Urothelium cell line (cell line): ENCODE results near the gene GPC6.
A peak's percentile ranks its signal among the peaks of the same experiment; 100 is the strongest.

ENCODE experiments used
- DNase-seq: peaks from one replicate; pipeline ENCODE4 v3.0.0; 2011; ENCODE audit warnings: low spot score, mixed read lengths
- FAIRE-seq: peaks from 2 replicates; lab custom pipeline; 2011; peaks lifted over from hg19 to GRCh38; lab: Jason Lieb, UNC

The GPC6 gene

GRCh38 chr13:94351292-94351990, 1124.8 kb downstream of the GPC6 start:
- FAIRE-seq, result no peak
- DNase-seq, result no peak

DNA sequence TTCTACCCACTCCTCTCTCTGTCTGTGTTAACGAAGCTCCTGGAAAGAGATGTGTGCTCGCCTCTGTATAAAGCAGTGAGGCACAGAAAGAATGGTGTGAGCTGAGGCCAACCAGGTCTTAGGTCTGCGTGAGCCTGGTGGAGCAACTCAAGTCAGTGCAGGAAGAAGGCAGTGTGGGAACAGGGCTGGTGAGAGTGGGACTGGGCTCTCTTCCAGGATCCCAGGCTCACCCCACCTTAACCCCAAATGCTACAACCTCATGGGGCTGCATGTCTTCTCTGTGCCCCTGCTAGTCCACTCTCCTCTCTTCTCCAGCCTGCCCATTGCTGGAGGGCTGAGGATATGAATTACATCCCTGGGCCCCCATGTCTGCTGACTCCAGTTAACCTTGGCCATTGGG, 1125.5 kb downstream of the GPC6 start:
- DNase-seq, result no peak
- FAIRE-seq, result no peak

GRCh38 chr13:94353167-94353710, 1126.6 kb downstream of the GPC6 start:
- no peak for FAIRE-seq
- DNase-seq, result no peak

DNA sequence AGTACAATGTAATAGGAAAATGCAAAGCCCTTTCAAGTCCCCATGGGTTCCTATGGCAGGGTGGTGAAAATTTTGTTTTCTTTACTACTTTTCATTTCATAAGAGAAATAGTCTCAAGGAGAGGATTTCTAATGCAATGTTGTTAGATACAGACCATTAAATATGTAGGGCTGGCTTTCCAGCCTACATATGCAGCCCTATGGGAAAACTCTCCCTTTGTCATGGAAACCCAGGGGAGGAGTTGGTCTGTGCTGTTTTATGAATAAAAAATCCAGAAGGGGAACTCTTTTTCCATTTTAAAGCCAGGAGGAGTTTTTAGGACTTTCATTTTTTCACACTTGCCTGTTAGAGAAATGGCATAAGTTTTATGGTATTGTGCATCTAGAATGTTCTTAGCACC, 1133.3 kb downstream of the GPC6 start:
- no peak for DNase-seq
- no peak for FAIRE-seq

- FAIRE-seq (peak; percentile 96), DNase-seq (peak; percentile 83)
Observed at GRCh38 chr13:94362411-94362909, 1135.9 kb downstream of the GPC6 start.

- DNase-seq, result no peak
- FAIRE-seq, result no peak
Observed at GRCh38 chr13:94366677-94367076, 1140.1 kb downstream of the GPC6 start.

DNA sequence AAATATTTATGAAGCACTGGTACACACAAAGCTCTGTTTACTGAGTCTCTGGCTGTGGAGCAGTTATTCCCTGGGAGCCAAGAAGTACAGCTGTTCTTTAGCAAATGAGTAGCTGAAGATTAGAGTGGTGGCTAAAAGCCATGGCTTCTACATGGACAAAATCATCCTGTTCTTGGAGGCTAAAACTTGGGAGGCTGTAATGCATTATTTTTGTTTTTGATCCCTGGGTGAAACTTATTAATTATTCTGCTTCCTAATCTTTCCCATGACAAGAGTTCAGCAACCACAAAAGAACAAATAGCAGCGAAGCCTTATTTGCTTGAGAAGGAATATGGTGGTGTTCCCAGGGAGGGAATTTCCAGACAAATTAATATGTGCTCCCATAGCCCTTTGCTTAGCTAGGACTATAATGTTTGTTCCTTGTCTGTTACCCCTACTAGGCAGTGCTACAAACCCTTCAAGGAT, 1143.4 kb downstream of the GPC6 start:
- DNase-seq (no peak), FAIRE-seq (no peak)

DNA sequence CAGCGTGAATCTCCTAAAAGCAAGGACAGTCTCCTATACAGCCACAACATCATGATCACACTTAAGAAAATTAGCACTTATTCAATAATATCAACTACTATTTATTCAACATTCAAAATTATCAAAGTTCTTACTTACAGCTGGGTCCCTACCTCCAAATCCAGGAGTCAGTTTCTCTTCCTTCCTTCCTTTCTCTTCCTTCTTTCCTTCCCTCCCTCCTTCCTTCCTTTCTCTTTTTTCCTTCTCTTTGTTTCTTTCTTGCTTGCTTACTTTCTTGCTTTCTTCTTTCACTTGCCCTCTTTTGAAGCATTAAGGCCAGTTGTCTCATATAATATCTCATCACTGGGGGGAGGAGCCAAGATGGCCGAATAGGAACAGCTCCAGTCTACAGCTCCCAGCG, 1145.2 kb downstream of the GPC6 start:
- no peak for DNase-seq
- no peak for FAIRE-seq

DNA sequence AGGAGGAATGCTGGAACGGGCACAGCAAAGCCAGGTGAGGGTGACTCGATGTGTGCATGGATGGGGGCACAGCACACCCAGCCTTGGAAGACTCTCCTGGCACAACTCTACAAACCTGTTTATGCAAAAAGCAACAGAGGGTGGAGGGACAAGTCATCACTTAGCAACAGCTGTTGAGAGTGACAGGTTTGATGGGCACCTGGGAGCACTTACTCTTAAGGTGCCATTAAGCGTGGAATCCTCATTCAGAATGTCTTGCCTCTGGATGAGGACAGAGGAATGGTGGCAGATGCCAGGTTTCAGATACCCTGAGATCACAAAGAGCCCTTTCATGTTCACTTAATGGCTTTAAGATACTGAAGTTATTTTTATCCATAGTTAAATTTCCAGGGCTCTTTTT, 1155.9 kb downstream of the GPC6 start:
- DNase-seq (no peak), FAIRE-seq (no peak)

DNA sequence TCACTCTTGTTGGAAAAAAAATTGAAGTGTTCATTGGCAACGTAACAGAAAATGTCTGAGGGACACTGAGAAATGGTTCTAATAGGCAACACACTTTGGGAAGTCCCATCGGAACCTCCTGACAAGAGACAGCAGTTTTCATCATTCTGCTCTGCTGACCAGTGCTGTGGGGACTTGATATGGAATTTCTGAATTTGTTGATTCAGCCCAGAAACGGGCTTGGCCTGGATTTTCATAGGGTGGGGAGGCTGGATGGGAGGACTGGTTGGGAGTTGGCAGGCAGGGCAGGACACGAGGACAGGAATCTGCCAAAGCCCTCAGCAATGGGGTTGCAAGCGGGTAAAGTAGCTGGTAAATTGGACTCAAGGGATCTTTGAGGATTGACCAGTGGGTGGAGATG, 1156.4 kb downstream of the GPC6 start:
- DNase-seq (no peak), FAIRE-seq (no peak)

- FAIRE-seq, result no peak
Observed at GRCh38 chr13:94384231-94384905, 1157.8 kb downstream of the GPC6 start.

DNA sequence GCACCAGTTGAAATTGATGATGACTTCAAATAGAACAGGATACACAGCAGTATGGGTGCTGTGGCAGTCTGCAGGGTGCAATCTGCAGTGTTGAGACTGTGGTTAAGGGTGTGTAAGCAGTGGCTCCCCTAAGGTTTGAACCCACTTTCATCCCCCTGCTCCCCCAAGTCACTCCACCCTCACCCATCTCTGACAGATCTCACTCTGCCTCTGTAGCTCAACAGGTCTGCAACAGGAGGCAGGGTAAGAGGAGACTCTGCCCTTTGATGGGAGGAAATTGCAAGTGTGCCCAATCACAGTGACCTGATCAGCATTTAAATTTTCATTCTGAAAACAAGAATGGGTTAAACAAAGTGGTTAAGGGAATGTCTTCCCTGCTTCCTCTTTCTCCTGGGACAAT, 1160.4 kb downstream of the GPC6 start:
- DNase-seq (no peak), FAIRE-seq (no peak)

More at GRCh38 chr13:94384231-94384905, 1157.8 kb downstream of the GPC6 start:
- no peak for DNase-seq

DNA sequence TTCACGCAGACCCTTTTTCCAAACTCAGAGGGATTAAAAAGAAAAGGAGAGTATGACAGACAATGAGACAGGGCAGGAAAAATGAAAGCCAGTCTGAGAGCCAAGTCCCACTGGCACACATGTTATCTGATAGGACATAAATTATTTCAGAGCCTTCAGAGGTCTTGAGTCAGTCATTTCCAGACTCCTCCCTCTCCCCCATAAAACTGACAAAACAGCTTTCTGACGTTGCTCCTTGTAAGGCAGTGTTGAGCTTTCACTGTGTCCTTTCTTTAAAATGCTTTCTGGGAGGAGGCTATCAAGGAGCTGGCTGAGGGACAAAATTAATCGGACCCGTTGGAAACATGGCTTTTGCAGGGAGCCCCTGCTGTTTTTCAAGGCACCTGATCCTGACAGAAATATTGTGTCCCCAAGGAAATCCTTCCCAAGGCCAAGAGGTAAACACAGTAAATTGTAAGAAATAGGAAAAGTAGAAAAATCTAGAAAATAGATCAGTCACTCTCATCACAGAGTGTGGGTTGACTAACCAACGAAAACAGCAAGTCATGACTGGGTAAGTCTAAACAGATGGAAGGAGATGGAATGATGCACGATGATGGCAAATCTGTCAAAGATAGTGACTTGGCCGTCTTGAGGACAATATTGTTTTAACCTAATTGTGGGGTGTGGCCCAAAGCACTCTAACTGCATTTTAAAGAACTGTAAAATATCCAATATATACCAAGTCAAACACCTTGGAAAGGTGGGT, 1163.2 kb downstream of the GPC6 start:
- DNase-seq, result no peak
- FAIRE-seq, result no peak

- FAIRE-seq (no peak), DNase-seq (no peak)
Observed at GRCh38 chr13:94390881-94391280, 1164.3 kb downstream of the GPC6 start.

DNA sequence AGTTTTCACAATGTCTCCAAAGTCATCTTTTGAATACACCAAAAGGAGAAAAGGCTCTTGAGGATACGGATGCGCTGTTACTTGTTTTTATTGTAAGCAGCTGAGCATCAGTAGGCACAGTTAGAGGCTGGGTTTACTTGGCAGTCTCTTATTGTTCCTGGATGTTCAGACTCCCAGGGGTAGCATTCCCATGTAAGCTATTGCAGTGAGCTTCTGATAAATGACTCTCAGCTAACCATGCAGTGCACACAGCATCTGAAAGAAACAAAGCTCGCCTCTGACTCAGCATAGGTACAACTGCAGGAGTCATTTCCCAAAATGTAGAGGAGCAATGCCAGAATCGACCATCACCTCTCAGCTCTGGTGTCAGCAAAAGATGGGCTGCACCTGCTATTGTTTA, 1168.1 kb downstream of the GPC6 start:
- no peak for DNase-seq

DNA sequence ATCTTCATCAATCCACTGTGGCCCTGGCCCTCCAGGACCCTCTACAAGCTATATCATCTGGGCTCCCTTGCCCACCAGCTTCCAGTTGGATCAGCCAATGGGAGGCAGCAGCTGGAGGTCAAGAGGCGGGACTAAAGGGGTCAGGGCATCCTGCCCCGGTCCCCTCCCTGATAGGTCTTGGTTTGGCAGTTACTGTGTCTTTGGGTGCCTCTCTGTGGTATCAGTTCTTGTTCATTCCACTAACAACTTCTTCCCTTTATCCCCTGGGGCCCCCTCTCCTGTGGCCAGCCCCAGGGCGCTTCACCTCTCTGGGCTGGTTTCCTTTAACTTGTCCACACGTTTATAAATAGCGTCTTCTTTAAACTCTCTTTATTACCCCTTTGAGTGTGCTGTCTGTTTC, 1169.3 kb downstream of the GPC6 start:
- FAIRE-seq, result no peak
- DNase-seq, result no peak

More for the DNA sequence above, 1168.1 kb downstream of the GPC6 start:
- FAIRE-seq, result peak; percentile 23

DNA sequence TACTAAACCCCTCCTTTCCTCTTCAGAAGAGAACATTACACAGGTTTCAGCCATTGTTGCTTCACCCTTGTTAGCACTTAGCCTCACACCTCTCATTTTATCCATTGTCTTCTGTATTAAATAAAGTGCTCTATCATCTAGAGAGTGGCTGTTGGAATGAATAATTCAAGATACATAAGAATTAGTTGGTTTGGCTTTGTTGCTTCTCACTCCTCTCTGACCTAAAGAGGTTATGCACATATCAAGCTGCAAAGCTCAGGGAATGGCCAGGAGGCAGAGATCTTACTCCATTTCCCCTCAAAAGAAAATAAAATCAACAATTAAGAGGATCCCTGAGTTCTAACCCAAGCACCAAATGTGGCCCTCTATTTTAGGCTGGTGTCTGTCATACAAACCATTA, 1173.2 kb downstream of the GPC6 start:
- FAIRE-seq, result no peak
- DNase-seq, result no peak

GRCh38 chr13:94400874-94401273, 1174.3 kb downstream of the GPC6 start:
- DNase-seq (no peak), FAIRE-seq (no peak)

DNA sequence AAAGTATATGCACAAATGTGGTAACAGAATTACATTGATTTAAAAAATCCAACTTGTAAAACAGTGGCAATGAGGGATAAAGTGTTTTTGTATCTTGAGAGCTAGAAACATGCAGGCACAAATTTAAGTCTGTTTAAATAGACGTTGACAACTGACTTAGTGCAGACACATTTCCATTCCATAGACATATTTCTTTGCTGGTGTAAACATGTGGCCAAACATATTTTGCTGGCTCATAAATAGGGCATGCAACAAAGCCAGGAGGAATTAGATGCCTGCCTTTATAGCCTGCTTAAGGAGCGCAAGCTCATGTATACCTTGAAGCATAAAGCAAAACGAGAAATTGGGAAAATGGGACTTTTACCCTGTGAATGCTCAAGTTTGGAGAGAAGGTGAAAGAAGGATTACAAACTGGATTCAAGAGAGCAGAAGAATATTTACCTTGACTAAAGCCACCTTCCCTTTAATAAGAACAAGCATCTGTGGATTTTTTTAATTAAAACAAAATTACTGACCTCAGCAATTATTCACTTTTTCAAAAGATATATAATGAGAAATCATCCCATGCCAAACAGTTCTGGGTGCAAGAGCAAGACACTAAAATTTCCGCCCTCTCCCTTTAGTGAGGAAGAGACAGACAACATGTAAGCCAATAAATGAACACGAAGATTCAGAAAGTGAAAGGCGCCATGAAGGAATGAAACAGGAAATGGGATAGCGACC, 1181.9 kb downstream of the GPC6 start:
- FAIRE-seq (no peak), DNase-seq (no peak)

- DNase-seq (no peak), FAIRE-seq (no peak)
Observed at GRCh38 chr13:94411747-94412146, 1185.1 kb downstream of the GPC6 start.
